SK-N-MC (cell line): ENCODE measurements around the gene TMEM131L.
"Not testable (repeated sequence)": the region's sequence is repeated elsewhere in the genome, so short reads cannot be mapped to it uniquely, and the experiment has no call there.

ENCODE experiments used
- DNase-seq: peaks from one replicate; pipeline ENCODE4 v3.0.0-alpha.2; 2011; ENCODE audit warnings: low read depth, low spot score
- H3K27ac ChIP-seq: fragments of 200-600 bp; sonication (generic); 2 replicates; pipeline ENCODE4 v1.5.1; 2016; ENCODE audit warnings: mixed run types
- H3K36me3 ChIP-seq: fragments of 200-600 bp; sonication (generic); 2 replicates; pipeline ENCODE4 v1.6.1; 2017; ENCODE audit warnings: antibody characterized with exemption, low read length, mixed read lengths; ENCODE audit not compliant: insufficient read depth
- H3K4me3 ChIP-seq: fragments of 200-600 bp; sonication (generic); 2 replicates; pipeline ENCODE4 v1.5.1; 2016
- H3K9ac ChIP-seq: fragments of 200-600 bp; sonication (generic); 2 replicates; pipeline ENCODE4 v1.8.0; 2017; ENCODE audit warnings: mixed run types, mixed read lengths; ENCODE audit not compliant: insufficient read length
- H3K9me3 ChIP-seq: fragments of 200-600 bp; sonication (generic); 2 replicates; pipeline ENCODE4 v1.6.1; 2017; ENCODE audit warnings: low read depth, mild to moderate bottlenecking, antibody characterized with exemption, low read length, moderate library complexity, mixed read lengths
- EZH2 ChIP-seq: fragments of 200-600 bp; sonication (generic); IDR thresholded peaks from one replicate; pipeline ENCODE4 v1.6.1; 2017; ENCODE audit warnings: antibody characterized with exemption
- FOXP2 ChIP-seq: optimal IDR thresholded peaks from 2 replicates; pipeline ENCODE3; 2011; ENCODE audit warnings: mild to moderate bottlenecking, moderate library complexity; ENCODE audit not compliant: insufficient read depth; ENCODE audit errors: extremely low read length, control extremely low read depth
- POLR2AphosphoS5 ChIP-seq: IDR thresholded peaks from 2 replicates; pipeline ENCODE4 v1.6.1; 2012; ENCODE audit warnings: mild to moderate bottlenecking, low read depth, low read length, borderline replicate concordance

The TMEM131L gene, protein sequence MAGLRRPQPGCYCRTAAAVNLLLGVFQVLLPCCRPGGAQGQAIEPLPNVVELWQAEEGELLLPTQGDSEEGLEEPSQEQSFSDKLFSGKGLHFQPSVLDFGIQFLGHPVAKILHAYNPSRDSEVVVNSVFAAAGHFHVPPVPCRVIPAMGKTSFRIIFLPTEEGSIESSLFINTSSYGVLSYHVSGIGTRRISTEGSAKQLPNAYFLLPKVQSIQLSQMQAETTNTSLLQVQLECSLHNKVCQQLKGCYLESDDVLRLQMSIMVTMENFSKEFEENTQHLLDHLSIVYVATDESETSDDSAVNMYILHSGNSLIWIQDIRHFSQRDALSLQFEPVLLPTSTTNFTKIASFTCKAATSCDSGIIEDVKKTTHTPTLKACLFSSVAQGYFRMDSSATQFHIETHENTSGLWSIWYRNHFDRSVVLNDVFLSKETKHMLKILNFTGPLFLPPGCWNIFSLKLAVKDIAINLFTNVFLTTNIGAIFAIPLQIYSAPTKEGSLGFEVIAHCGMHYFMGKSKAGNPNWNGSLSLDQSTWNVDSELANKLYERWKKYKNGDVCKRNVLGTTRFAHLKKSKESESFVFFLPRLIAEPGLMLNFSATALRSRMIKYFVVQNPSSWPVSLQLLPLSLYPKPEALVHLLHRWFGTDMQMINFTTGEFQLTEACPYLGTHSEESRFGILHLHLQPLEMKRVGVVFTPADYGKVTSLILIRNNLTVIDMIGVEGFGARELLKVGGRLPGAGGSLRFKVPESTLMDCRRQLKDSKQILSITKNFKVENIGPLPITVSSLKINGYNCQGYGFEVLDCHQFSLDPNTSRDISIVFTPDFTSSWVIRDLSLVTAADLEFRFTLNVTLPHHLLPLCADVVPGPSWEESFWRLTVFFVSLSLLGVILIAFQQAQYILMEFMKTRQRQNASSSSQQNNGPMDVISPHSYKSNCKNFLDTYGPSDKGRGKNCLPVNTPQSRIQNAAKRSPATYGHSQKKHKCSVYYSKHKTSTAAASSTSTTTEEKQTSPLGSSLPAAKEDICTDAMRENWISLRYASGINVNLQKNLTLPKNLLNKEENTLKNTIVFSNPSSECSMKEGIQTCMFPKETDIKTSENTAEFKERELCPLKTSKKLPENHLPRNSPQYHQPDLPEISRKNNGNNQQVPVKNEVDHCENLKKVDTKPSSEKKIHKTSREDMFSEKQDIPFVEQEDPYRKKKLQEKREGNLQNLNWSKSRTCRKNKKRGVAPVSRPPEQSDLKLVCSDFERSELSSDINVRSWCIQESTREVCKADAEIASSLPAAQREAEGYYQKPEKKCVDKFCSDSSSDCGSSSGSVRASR (N-terminal part only)

DNA sequence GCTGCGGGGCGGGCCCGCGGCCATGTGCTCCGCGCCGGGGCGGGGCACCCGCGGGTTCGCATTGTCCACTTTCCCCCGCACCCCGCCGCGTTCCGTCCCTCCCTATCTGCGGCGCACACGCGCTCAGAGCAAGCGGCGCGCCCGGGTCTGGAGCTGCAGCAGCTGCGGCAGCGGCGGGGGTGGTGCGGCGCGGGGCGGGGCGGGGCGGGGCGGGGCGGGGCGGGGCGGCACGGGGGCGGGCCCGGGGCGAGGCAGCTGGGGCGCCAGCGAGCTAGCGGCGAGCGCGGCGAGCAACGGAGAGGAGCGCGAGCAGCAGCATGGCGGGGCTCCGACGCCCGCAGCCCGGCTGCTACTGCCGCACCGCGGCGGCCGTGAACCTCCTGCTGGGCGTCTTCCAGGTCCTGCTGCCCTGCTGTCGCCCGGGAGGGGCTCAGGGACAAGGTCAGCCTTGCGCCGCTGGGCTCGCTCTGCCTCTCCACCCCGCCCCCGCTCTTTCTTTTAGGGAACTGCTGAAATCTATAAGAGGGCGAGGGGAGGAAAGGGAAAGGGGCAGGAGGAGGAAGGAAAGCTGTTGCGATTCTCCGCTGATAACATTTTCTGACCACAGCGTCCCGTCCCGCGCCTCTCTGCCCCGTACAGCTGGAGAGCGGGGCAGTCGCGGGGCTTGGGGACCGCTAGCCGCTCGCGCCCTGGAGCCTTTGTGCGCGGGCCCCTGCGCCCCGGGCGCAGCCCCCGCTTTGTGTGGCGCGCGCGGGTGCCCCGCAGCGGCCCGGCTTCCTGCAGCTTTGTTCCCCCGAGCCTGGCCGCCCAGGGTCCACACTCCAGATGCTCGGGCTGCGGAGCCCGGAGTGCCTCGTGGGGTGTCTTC lies at the start of gene TMEM131L:
Gene TMEM131L, plus strand, starts transcription at position 280 of the 868 bp plus-strand sequence. Its CDS starts 38 bp downstream, at position 318.
- DNase-seq, result no peak
- Histone ChIP-seq H3K9ac (peak within 1 kb of the TSS; percentile 78), H3K27ac (no peak within 1 kb of the TSS), H3K4me3 (peak within 1 kb of the TSS; percentile 92), H3K9me3 (no peaks in the 10 kb centered on the region), H3K36me3 (peaks cover 5% of the 10 kb centered on the region; the same call in 1 of the 2 replicates)
- TF ChIP-seq FOXP2, result no peak
- TF ChIP-seq POLR2AphosphoS5, result peak; percentile 77; the same call in 1 of the 2 replicates

DNA sequence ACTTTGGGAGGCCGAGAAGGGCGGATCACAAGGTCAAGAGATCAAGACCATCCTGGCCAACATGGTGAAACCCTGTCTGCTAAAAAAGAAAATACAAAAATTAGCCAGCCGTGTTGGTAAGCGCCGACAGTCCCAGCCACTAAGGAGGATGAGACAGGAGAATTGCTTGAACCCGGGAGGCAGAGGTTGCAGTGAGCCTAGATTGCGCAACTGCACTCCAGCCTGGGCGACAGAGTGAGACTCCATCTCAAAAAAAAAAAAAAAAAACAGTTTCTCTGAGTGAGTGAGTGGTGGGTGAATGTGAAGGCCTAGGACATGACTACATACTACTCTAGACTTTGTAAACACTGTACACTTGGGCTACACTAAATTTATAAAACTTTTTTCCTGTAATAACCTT lies 49.7 kb upstream of the TMEM131L start:
- not testable (repeated sequence) for DNase-seq, H3K9ac ChIP-seq, H3K9me3 ChIP-seq, H3K27ac ChIP-seq, H3K4me3 ChIP-seq, H3K36me3 ChIP-seq

DNA sequence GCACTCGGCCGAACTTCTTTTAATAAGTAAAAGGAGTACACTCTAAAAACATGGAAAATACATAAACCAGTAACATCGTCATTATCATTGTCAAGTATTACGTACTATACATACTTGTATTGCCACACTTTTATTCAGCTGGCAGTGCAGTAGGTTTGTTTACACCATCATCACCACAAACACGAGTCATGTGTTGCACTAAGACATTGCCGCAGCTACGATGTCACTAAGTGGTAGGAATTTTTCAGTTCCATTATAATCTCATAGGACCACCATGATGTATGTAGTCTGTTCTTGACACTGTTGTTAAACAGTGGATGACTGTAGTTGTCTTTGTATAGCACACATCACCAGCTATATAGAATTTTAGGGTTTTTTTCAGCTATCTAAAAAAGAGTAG lies 48.0 kb upstream of the TMEM131L start:
- no peaks in the 10 kb centered on the region for H3K9me3 ChIP-seq
- TF ChIP-seq EZH2 (no peak), POLR2AphosphoS5 (no peak), FOXP2 (no peak)
- no peak overlapping the region for H3K4me3 ChIP-seq
- H3K27ac ChIP-seq, result no peak overlapping the region
- no peaks in the 10 kb centered on the region for H3K36me3 ChIP-seq
- no peak for DNase-seq
- no peak overlapping the region for H3K9ac ChIP-seq

DNA sequence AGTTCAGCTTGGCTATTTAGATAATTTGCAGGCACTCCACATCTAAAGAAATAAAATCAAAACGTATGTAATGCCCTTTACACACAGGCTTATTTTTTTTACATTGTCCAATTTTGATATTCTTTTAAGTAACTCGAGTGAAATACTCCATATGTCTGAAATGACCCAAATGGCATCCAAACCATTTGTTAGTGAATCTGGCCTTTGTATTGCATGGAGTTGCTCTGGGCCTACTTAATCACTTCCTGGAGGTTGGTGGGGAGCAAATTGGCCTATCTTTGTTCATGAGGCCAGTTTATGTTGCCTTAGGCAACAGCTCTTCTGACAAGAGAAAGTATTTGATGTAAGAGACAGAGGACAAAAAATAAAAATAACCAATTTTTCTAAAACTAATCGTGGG lies 47.6 kb upstream of the TMEM131L start:
- DNase-seq, result no peak
- Histone ChIP-seq H3K9ac (no peak overlapping the region), H3K36me3 (no peaks in the 10 kb centered on the region), H3K4me3 (no peak overlapping the region), H3K9me3 (no peaks in the 10 kb centered on the region), H3K27ac (no peak overlapping the region)
- no peak for TF ChIP-seq FOXP2
- no peak for TF ChIP-seq EZH2
- TF ChIP-seq POLR2AphosphoS5, result no peak

DNA sequence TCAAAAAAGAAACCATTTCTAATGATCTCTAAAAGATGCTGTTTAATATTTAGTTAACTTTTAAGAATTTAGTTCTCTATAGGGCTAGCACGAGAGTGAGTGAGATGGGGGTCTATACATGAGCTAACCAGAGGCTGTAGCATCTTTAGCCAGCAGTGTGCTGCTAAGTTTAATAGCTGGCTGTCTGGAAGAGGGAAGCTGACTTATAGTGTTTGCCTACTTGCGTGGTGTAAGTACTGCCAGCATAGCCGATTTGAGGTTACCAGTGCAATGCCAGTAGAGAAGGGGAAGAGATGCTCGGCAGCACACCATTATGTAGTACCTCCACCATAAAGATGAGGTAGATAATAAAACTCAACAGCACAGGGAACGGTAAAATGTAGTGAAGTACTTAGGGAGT lies 47.1 kb upstream of the TMEM131L start:
- no peak for TF ChIP-seq POLR2AphosphoS5
- no peak for TF ChIP-seq EZH2
- no peak for TF ChIP-seq FOXP2
- Histone ChIP-seq H3K9ac (no peak overlapping the region), H3K27ac (no peak overlapping the region), H3K36me3 (no peaks in the 10 kb centered on the region), H3K4me3 (no peak overlapping the region), H3K9me3 (no peaks in the 10 kb centered on the region)
- no peak for DNase-seq

DNA sequence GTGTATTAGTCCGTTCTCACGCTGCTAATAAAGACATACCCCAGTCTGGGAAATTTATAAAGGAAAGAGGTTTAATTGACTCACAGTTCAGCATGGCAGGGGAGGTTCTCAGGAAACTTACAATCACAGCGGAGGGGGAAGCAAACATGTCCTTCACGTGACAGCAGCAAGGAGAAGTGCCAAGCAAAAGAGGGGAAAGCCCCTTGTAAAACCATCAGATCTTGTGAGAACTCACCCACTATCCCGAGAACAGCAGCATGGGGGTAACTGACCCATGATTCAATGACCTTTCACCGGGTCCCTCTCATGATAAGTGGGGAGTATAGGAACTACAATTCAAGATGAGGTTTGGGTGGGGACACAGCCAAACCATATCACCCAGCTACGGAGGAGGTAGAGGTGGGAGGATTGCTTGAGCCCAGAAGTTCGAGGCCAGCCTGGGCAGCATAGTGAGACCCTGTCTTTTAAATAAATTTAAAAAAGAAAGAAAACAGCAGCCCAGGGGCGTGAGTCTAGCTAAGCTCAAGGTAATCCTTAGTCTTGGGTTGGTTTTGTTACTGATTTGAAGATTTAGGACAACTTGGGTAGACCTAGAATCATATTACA lies 46.4 kb upstream of the TMEM131L start:
- no peak for DNase-seq
- Histone ChIP-seq H3K36me3 (no peaks in the 10 kb centered on the region), H3K27ac (no peak overlapping the region), H3K9me3 (no peaks in the 10 kb centered on the region), H3K4me3 (no peak overlapping the region), H3K9ac (no peak overlapping the region)
- TF ChIP-seq POLR2AphosphoS5, result no peak
- no peak for TF ChIP-seq EZH2
- TF ChIP-seq FOXP2, result no peak

DNA sequence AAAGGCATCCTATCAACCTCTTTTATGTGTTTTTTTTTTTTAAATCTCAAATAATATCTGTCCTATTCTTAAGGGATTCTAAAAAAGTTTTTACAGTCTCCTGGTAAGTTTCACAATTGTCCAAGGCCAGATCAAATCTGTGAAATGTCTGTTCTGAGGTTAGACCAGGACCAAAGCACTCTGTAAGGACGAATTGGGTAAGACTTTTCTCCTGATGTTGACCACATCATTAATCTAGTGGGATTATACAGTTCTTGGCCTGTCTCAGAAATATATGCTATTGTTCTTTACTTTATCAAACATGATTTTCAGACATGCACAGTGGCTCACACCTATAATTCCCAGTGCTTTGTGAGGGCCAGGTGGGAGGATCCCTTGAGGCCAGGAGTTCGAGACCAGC lies 45.8 kb upstream of the TMEM131L start:
- Histone ChIP-seq H3K9me3 (no peaks in the 10 kb centered on the region), H3K4me3 (no peak overlapping the region), H3K27ac (no peak overlapping the region), H3K36me3 (no peaks in the 10 kb centered on the region), H3K9ac (no peak overlapping the region)
- DNase-seq, result no peak
- TF ChIP-seq FOXP2 (no peak), EZH2 (no peak), POLR2AphosphoS5 (no peak)
